K562 (cell line): ENCODE measurements around the gene PSORS1C2. TPM values are rescaled to one million over a fixed set of nuclear protein-coding genes. Genes with fewer than 3 reads are reported as not detected.

Source experiments
- ATAC-seq: fragments of 200-7000 bp; cut with Tn5 transposase; 3 replicates; pipeline ENCODE4 v1.9.1; 2020; ENCODE audit warnings: moderate library complexity
- BruUV-seq: library from RNA; stranded (reverse); fragments of 400-500 nt; replicated peaks from 2 replicates; lab custom pipeline; 2021; lab: Mats Ljungman, UMichigan
- CTCF ChIA-PET: fragments of 300-600 bp; formaldehyde crosslinking; extraction: SDS; loops from one replicate; lab custom pipeline; 2021; ENCODE audit warnings: low intra/inter-chr PET ratio; lab: Yijun Ruan, JAX
- POLR2A ChIA-PET: fragments of 300-600, 350-650 bp; sonication (Branson Sonifier 250); formaldehyde crosslinking; extraction: SDS; loops from one replicate; lab custom pipeline; 2021; ENCODE audit warnings: antibody characterized with exemption, inconsistent platforms; lab: Yijun Ruan, JAX
- DNase-seq, 4 experiments: peaks; one replicate each; pipeline versions ENCODE4 v3.0.0 to v3.0.0-alpha.2; 2011 to 2018; ENCODE audit warnings: low spot score in 3 of 4, mixed read lengths in 3 of 4; ENCODE audit errors: extremely low read depth in 1 of 4
- FAIRE-seq: peaks from 2 replicates; lab custom pipeline; 2011; peaks lifted over from hg19 to GRCh38; lab: Jason Lieb, UNC
- H2AFZ ChIP-seq: 2 replicates; pipeline ENCODE4 v1.6.0; 2011; ENCODE audit warnings: low read depth, low read length, control low read depth, inconsistent platforms
- H3K27ac ChIP-seq: fragments of 200-600 bp; 3 replicates; pipeline ENCODE4 v1.8.0; 2011; ENCODE audit warnings: low read depth, mild to moderate bottlenecking, control low read depth, inconsistent platforms, low read length, moderate library complexity, mixed read lengths; ENCODE audit errors: extremely low read depth
- H3K27me3 ChIP-seq, 2 experiments: fragments of 300-600 bp in 1 of 2; 2 replicates in 1 of 2; 3 replicates in 1 of 2; pipeline versions ENCODE4 v1.6.0 to v1.8.0; 2011; ENCODE audit warnings: inconsistent platforms in 2 of 2, low read length in 2 of 2, mild to moderate bottlenecking in 1 of 2, mixed read lengths in 1 of 2, moderate library complexity in 1 of 2; ENCODE audit not compliant: control insufficient read depth in 2 of 2, insufficient read depth in 2 of 2
- H3K36me3 ChIP-seq: fragments of 300-600 bp; 3 replicates; pipeline ENCODE4 v1.8.0; 2011; ENCODE audit warnings: mild to moderate bottlenecking, low read length, inconsistent platforms; ENCODE audit not compliant: control insufficient read depth, insufficient read depth
- H3K4me1 ChIP-seq, 2 experiments: fragments of 200-600 bp in 1 of 2; replicated peaks in 1 of 2; 2 replicates in 1 of 2; 3 replicates in 1 of 2; pipeline versions ENCODE4 v1.5.1 to v1.8.0; 2011; ENCODE audit warnings: inconsistent platforms in 2 of 2, low read length in 2 of 2, mild to moderate bottlenecking in 1 of 2, mixed read lengths in 1 of 2, moderate library complexity in 1 of 2; ENCODE audit not compliant: control insufficient read depth in 2 of 2, insufficient read depth in 2 of 2
- H3K4me2 ChIP-seq: 2 replicates; pipeline ENCODE4 v1.6.1; 2011; ENCODE audit warnings: low read length, control low read depth, inconsistent platforms, mixed read lengths; ENCODE audit not compliant: insufficient read depth
- H3K4me3 ChIP-seq: fragments of 200-600 bp; sonication (generic), shearing (Covaris generic); 2 replicates; pipeline ENCODE4 v1.5.1; 2016; ENCODE audit warnings: control low read depth, inconsistent platforms
- H3K79me2 ChIP-seq: fragments of 200-600 bp; 3 replicates; pipeline ENCODE4 v1.8.0; 2011; ENCODE audit warnings: low read length, inconsistent platforms; ENCODE audit not compliant: control insufficient read depth, insufficient read depth
- H3K9ac ChIP-seq, 2 experiments: 2 replicates each; pipeline versions ENCODE4 v1.6.0 to v1.6.1; 2011; ENCODE audit warnings: low read depth in 2 of 2, low read length in 2 of 2, control low read depth in 1 of 2, inconsistent platforms in 1 of 2, mild to moderate bottlenecking in 1 of 2, mixed read lengths in 1 of 2; ENCODE audit not compliant: insufficient read depth in 1 of 2
- H3K9me1 ChIP-seq: one replicate; pipeline ENCODE4 v1.6.0; 2011; ENCODE audit warnings: inconsistent platforms, mild to moderate bottlenecking, low read length, moderate library complexity; ENCODE audit not compliant: control insufficient read depth, insufficient read depth
- H3K9me3 ChIP-seq: replicated peaks from 2 replicates; pipeline ENCODE4 v1.5.1; 2011; ENCODE audit warnings: low read depth, low read length, inconsistent platforms; ENCODE audit not compliant: control insufficient read depth, insufficient read depth
- H4K20me1 ChIP-seq: replicated peaks from 2 replicates; pipeline ENCODE4 v1.6.1; 2011; ENCODE audit warnings: low read length, inconsistent platforms, mixed read lengths; ENCODE audit not compliant: control insufficient read depth, insufficient read depth
- ERF ChIP-seq: fragments of 450-650 bp; formaldehyde crosslinking; IDR thresholded peaks from 2 replicates; pipeline ENCODE4 v1.4.0; 2020; ENCODE audit warnings: mild to moderate bottlenecking, mixed read lengths
- GATAD2A ChIP-seq: fragments of 450-650 bp; IDR thresholded peaks from 2 replicates; pipeline ENCODE4 v1.6.1; 2017
- ZNF785 ChIP-seq: fragments of 250-450 bp; sonication (Bioruptor Pico); IDR thresholded peaks from 2 replicates; pipeline ENCODE4 v1.4.0; 2020; ENCODE audit warnings: mild to moderate bottlenecking
- WGBS: fragments of 100-300 bp; shearing (Covaris generic); methylation state at CpG from one replicate; pipeline ENCODE4 v1.1.6; 2016; ENCODE audit warnings: low coverage, mixed read lengths; ENCODE audit not compliant: insufficient coverage; ENCODE audit errors: missing lambda C conversion rate; 5-methylcytosine and 5-hydroxymethylcytosine counted together
- in situ Hi-C: fragments of 300-500 bp; cut with MboI; formaldehyde crosslinking; loops from 4 replicates; pipeline ENCODE4 v1.15.0; 2018; ENCODE audit warnings: inconsistent platforms, mixed read lengths
- intact Hi-C: fragments of 100-400 bp; cut with micrococcal nuclease; formaldehyde crosslinking; loops from 2 replicates; pipeline ENCODE4 v1.14.2; 2022
- polyA plus RNA-seq, 8 experiments: library from polyadenylated mRNA; depleted of rRNA in 4 of 8; stranded (reverse) in 5 of 8; unstranded in 3 of 8; fragments of >200 nt; fragmentation: Nextera tagmentation in 2 of 8; fragmentation: Illumina TruSeq in 1 of 8; extraction: Ambion mirVana in 2 of 8; extraction: Trizol in 1 of 8; gene quantifications; 2 replicates each; pipeline versions ENCODE4 v1.2.1 to v1.2.3, GENCODE V29; 2011 to 2014; ENCODE audit warnings: inconsistent platforms in 1 of 8, missing spikeins in 1 of 8
- total RNA-seq, 7 experiments: library from RNA; depleted of rRNA in 6 of 7; stranded (reverse); fragments of >200 nt in 6 of 7; fragmentation: Illumina TruSeq in 2 of 7; extraction: Trizol in 2 of 7; gene quantifications; 2 replicates each; pipeline versions ENCODE4 v1.2.1 to v1.2.3, GENCODE V29; 2011 to 2021; ENCODE audit warnings: low replicate concordance in 1 of 7
- TF ChIP-seq, protein P1 (sequence below): fragments of 450-650 bp; IDR thresholded peaks from 2 replicates; pipeline ENCODE4 v1.6.1; 2016; ENCODE audit warnings: missing biosample characterization, missing genetic modification characterization
- TF ChIP-seq, protein P2 (sequence below): fragments of 200-800 bp; sonication (Bioruptor generic); IDR thresholded peaks from 2 replicates; pipeline ENCODE4 v1.6.1; 2017; ENCODE audit warnings: missing genetic modification characterization, missing compliant biosample characterization

The PSORS1C2 gene
- total and polyA plus RNA-seq, 9 of the 15 experiments (the other 6 are each of a cell fraction or from before 2014, with no cell fraction given), result not detected

DNA sequence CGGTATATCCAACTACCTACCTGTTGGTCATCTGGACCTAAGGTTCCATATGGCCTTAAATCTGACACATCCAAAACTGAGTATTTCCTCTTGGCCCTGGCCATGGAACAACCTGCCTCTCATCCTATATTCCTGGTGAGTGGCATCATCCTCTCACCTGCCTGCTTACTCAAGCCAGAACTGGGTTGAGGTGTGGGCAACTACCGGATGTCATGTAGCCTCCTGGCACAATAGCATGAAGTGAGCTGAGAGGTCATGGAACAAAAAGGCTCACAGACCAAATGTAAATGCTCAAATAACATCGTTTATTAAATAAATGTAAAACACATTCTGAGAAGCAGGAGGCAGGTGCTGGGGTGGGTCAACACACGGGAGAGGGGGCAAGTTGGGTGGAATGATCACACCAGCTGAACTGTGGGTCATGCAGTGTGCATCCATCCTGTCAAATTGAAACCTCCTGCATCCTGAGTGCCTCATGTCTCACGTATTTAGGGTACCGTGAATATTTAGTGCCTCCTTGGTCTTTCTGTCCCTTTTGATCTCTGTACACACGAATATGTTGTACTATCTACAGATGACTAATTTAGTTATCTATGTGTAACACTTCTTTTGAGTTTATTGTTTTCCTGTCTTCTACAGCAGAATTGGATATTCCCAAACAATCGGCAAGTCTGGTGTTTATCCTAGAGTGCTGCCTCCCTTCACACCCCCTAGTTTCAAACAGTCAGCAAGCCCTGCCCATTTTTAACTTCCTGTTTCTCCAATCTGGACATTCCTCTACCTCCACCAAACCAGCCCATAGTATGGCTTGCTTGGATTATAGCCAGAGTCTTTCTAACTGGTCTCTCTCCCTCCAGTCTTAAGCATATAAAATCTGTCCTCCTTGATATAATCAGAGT is 39.5 kb upstream of the PSORS1C2 start:
- H3K27ac ChIP-seq, result no peak overlapping the region
- intact Hi-C loops, result no loop called here
- TF ChIP-seq, protein P1, sequence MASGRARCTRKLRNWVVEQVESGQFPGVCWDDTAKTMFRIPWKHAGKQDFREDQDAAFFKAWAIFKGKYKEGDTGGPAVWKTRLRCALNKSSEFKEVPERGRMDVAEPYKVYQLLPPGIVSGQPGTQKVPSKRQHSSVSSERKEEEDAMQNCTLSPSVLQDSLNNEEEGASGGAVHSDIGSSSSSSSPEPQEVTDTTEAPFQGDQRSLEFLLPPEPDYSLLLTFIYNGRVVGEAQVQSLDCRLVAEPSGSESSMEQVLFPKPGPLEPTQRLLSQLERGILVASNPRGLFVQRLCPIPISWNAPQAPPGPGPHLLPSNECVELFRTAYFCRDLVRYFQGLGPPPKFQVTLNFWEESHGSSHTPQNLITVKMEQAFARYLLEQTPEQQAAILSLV (tag), result no peak
- no peak for TF ChIP-seq GATAD2A
- TF ChIP-seq ERF (CRISPR knock-in tag), result no peak
- TF ChIP-seq ZNF785 (CRISPR knock-in tag), result no peak
- TF ChIP-seq, protein P2, sequence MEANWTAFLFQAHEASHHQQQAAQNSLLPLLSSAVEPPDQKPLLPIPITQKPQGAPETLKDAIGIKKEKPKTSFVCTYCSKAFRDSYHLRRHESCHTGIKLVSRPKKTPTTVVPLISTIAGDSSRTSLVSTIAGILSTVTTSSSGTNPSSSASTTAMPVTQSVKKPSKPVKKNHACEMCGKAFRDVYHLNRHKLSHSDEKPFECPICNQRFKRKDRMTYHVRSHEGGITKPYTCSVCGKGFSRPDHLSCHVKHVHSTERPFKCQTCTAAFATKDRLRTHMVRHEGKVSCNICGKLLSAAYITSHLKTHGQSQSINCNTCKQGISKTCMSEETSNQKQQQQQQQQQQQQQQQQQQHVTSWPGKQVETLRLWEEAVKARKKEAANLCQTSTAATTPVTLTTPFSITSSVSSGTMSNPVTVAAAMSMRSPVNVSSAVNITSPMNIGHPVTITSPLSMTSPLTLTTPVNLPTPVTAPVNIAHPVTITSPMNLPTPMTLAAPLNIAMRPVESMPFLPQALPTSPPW (CRISPR knock-in tag), result no peak
- DNase-seq (no peak), FAIRE-seq (no peak), ATAC-seq (peak; percentile 41; the same call in 1 of the 3 replicates)
- no peak overlapping the region for H2AFZ ChIP-seq
- no peak overlapping the region for H3K9ac ChIP-seq
- H4K20me1 ChIP-seq, result no peaks in the 10 kb centered on the region
- POLR2A ChIA-PET, result interaction anchor here (1.5 kb wide), 1 partner anchor 9 kb away, joined by 4 read pairs; no protein-coding TSS in a partner anchor
- H3K4me1 ChIP-seq, result peaks cover 15 to 20% of the 10 kb centered on the region in 2 experiments
- no peaks in the 10 kb centered on the region for H3K79me2 ChIP-seq
- no peak overlapping the region for H3K4me3 ChIP-seq
- H3K9me1 ChIP-seq, result no peaks in the 10 kb centered on the region
- peak overlapping the region; percentile 2; the same call in 1 of the 2 replicates for H3K4me2 ChIP-seq
- CTCF ChIA-PET, result no interaction called here
- no TSS peak for BruUV-seq
- H3K36me3 ChIP-seq, result no peaks in the 10 kb centered on the region
- no peaks in the 10 kb centered on the region for H3K9me3 ChIP-seq
- WGBS, result 6% methylated on average over 8 of the region's 8 CpGs
- no peaks in the 10 kb centered on the region for H3K27me3 ChIP-seq
- in situ Hi-C loops, result no loop called here
